HCT116 (cell line): ENCODE measurements around the gene NFS1. TPM values are rescaled to one million over a fixed set of nuclear protein-coding genes. Genes with fewer than 3 reads are reported as not detected.
"Not testable (repeated sequence)": the region's sequence is repeated elsewhere in the genome, so short reads cannot be mapped to it uniquely, and the experiment has no call there.

Experiments used
- ATAC-seq: fragments of 200-7000 bp; cut with Tn5 transposase; 2 replicates; pipeline ENCODE4 v1.9.1; 2020; ENCODE audit warnings: mild to moderate bottlenecking, moderate library complexity
- BruUV-seq: library from RNA; stranded (reverse); fragments of 400-500 nt; replicated peaks from 2 replicates; lab custom pipeline; 2021; lab: Mats Ljungman, UMichigan
- CTCF ChIA-PET: fragments of 300-600 bp; sonication (Branson Sonifier 250); formaldehyde crosslinking; loops from one replicate; lab custom pipeline; 2021; ENCODE audit warnings: antibody characterized with exemption; lab: Charles Lee
- POLR2A ChIA-PET: fragments of 300-600, 350-600 bp; sonication (Branson Sonifier 250); formaldehyde crosslinking; loops from one replicate; lab custom pipeline; 2021; ENCODE audit warnings: antibody characterized with exemption; lab: Charles Lee
- RAD21 ChIA-PET, 2 experiments: fragments of 300-600 bp; sonication (Branson Sonifier 250); formaldehyde crosslinking; loops; one replicate each; lab custom pipeline; 2023; ENCODE audit warnings: low total read pairs in 2 of 2; ENCODE audit not compliant: uncharacterized antibody in 2 of 2, unreplicated experiment in 2 of 2, low non-redundant PET in 1 of 2; lab: Charles Lee
- DNase-seq: peaks from one replicate; pipeline ENCODE4 v3.0.0-alpha.2; 2010; ENCODE audit warnings: low read depth, low spot score
- H2AFZ ChIP-seq: fragments of 200-600 bp; shearing (Covaris generic), sonication (generic); 2 replicates; pipeline ENCODE4 v1.6.1; 2017; ENCODE audit warnings: low read depth, mixed run types, mixed read lengths, antibody characterized with exemption, low read length; ENCODE audit not compliant: poor library complexity, severe bottlenecking
- H3K27ac ChIP-seq: 2 replicates; pipeline ENCODE4 v1.5.1; 2012; ENCODE audit warnings: low read depth, low read length
- H3K27me3 ChIP-seq: fragments of 200-600 bp; sonication (generic); 2 replicates; pipeline ENCODE4 v1.6.1; 2016; ENCODE audit warnings: mixed run types, low read length, mixed read lengths; ENCODE audit not compliant: insufficient read depth
- H3K36me3 ChIP-seq, 2 experiments: fragments of 200-500 bp in 1 of 2; fragments of 200-600 bp in 1 of 2; sonication (Bioruptor generic) in 1 of 2; sonication (generic) in 1 of 2; 2 replicates each; pipeline versions ENCODE4 v1.5.1 to v1.6.1; 2014 to 2016; ENCODE audit warnings: low read length in 2 of 2, inconsistent platforms in 1 of 2, mixed read lengths in 1 of 2, mixed run types in 1 of 2; ENCODE audit not compliant: insufficient read depth in 2 of 2, control insufficient read depth in 1 of 2
- H3K4me1 ChIP-seq, 2 experiments: fragments of 200-600 bp in 1 of 2; sonication (generic) in 1 of 2; 2 replicates each; pipeline versions ENCODE4 v1.5.1 to v1.6.1; 2012 to 2017; ENCODE audit warnings: low read length in 2 of 2, inconsistent platforms in 1 of 2, mild to moderate bottlenecking in 1 of 2, mixed read lengths in 1 of 2, mixed run types in 1 of 2, moderate library complexity in 1 of 2; ENCODE audit not compliant: insufficient read depth in 2 of 2, control insufficient read depth in 1 of 2
- H3K4me2 ChIP-seq: fragments of 200-600 bp; sonication (generic); 2 replicates; pipeline ENCODE4 v1.6.1; 2017; ENCODE audit warnings: mixed run types, low read length, mixed read lengths
- H3K4me3 ChIP-seq, 2 experiments: fragments of 200-600 bp in 1 of 2; sonication (generic) in 1 of 2; replicated peaks in 1 of 2; 2 replicates each; pipeline ENCODE4 v1.5.1; 2011 to 2016; ENCODE audit warnings: low read length in 2 of 2, control low read depth in 1 of 2, low read depth in 1 of 2, mild to moderate bottlenecking in 1 of 2, mixed read lengths in 1 of 2, mixed run types in 1 of 2
- H3K79me2 ChIP-seq: fragments of 200-600 bp; sonication (generic); 2 replicates; pipeline ENCODE4 v1.6.1; 2017; ENCODE audit warnings: mild to moderate bottlenecking, mixed run types, low read length, moderate library complexity, mixed read lengths; ENCODE audit not compliant: insufficient read depth
- H3K9ac ChIP-seq: fragments of 200-600 bp; sonication (generic); 2 replicates; pipeline ENCODE4 v1.6.1; 2016; ENCODE audit warnings: low read length, mixed read lengths
- H3K9me2 ChIP-seq: fragments of 200-600 bp; sonication (generic), shearing (Covaris generic); 2 replicates; pipeline ENCODE4 v1.6.1; 2017; ENCODE audit warnings: mixed run types, mild to moderate bottlenecking, moderate library complexity; ENCODE audit not compliant: insufficient read depth
- H3K9me3 ChIP-seq, 2 experiments: fragments of 200-500 bp in 1 of 2; fragments of 200-600 bp in 1 of 2; sonication (Bioruptor generic) in 1 of 2; sonication (generic) in 1 of 2; 2 replicates each; pipeline ENCODE4 v1.6.1; 2014 to 2017; ENCODE audit warnings: low read length in 2 of 2, mixed read lengths in 2 of 2, inconsistent platforms in 1 of 2, low read depth in 1 of 2, mild to moderate bottlenecking in 1 of 2, mixed run types in 1 of 2, moderate library complexity in 1 of 2; ENCODE audit not compliant: control insufficient read depth in 1 of 2, insufficient read depth in 1 of 2
- H4K20me1 ChIP-seq: fragments of 200-600 bp; sonication (generic), shearing (Covaris generic); 2 replicates; pipeline ENCODE4 v1.6.1; 2017; ENCODE audit warnings: mixed run types, mild to moderate bottlenecking, moderate library complexity; ENCODE audit not compliant: insufficient read depth
- EZH2phosphoT487 ChIP-seq: fragments of 200-600 bp; IDR thresholded peaks from 2 replicates; pipeline ENCODE4 v1.6.1; 2018; ENCODE audit warnings: antibody characterized with exemption, borderline replicate concordance
- POLR2A ChIP-seq: IDR thresholded peaks from 2 replicates; pipeline ENCODE4 v1.7.0; 2011; ENCODE audit warnings: borderline replicate concordance; ENCODE audit not compliant: insufficient read depth, insufficient read length; ENCODE audit errors: extremely low read depth
- RAD21 ChIP-seq: IDR thresholded peaks from 2 replicates; pipeline ENCODE4 v1.6.1; 2012; ENCODE audit warnings: low read depth, mild to moderate bottlenecking
- SIN3A ChIP-seq: IDR thresholded peaks from 2 replicates; pipeline ENCODE4 v1.6.1; 2012; ENCODE audit warnings: low read depth
- ZFX ChIP-seq: fragments of 450-650 bp; IDR thresholded peaks from 2 replicates; pipeline ENCODE4 v1.6.1; 2017
- ZNF274 ChIP-seq: fragments of 200-500 bp; sonication (Bioruptor generic); IDR thresholded peaks from 2 replicates; pipeline ENCODE4 v1.6.1; 2014; ENCODE audit warnings: mild to moderate bottlenecking, low read depth, low read length, inconsistent platforms
- intact Hi-C: fragments of 100-400 bp; cut with micrococcal nuclease; formaldehyde crosslinking; loops from 2 replicates; pipeline ENCODE4 v1.10.0; 2022
- total RNA-seq: library from RNA; stranded (reverse); gene quantifications from one replicate; pipeline ENCODE4 v1.2.1, GENCODE V29; 2021; ENCODE audit not compliant: unreplicated experiment
- TF ChIP-seq, protein P1 (sequence below): IDR thresholded peaks from 2 replicates; pipeline ENCODE4 v1.6.1; 2012

Gene NFS1
- total RNA-seq, 1 experiment from 2014 or later = 33.9 TPM

DNA sequence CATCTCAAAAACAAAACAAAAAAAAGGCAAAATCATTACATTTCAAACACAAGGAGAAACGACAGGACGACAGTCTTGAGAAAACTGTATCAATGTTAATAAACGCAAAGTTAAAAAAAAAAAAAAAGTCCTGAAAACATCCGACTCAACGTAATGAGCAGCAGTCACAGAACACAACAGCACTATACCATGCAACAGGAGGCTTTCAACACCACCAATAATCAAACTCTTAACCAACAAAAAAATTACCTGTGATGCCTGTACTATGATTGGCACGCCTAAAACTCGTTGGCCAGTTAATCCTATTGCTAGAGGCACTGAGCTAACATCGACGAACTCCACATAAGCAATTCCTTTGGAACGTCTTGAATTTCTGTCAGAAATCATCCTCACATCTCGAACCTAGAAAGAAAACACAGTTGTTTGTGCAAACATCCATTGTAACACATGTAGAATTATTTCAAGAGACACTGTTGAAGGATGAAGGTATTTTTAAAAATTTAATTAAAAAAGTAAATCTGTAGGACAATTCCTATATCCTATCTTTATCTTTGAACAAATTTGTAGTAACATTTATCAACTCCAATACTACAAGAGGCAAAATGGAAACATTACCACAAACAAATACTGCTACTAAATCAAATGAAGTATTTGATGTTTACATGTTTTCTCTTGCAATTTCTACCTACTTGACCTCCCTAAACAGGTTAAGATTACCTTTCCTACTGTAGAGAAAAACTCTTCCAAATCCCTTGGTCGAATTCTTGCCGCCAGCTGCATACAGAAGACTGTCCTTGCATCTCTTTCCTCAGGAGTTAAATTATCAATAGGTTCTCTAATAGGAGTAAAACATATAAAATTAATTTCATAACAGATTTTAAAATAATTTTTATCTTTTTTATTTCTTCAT lies 25.4 kb upstream of the NFS1 start:
- intact Hi-C loops = no loop called here
- H3K27me3 ChIP-seq = no peaks in the 10 kb centered on the region
- DNase-seq (no peak), ATAC-seq (no peak)
- no peak overlapping the region for H3K27ac ChIP-seq
- no TSS peak for BruUV-seq
- H3K9me3 ChIP-seq = no peaks in the 10 kb centered on the region
- H3K4me1 ChIP-seq = no peaks in the 10 kb centered on the region
- no peaks in the 10 kb centered on the region for H3K9me2 ChIP-seq
- peaks cover 31% of the 10 kb centered on the region; the same call in 1 of the 2 replicates for H4K20me1 ChIP-seq
- H2AFZ ChIP-seq = no peak overlapping the region
- ChIA-PET CTCF (no interaction called here), POLR2A (no interaction called here), RAD21 (no interaction called here)
- H3K79me2 ChIP-seq = peaks cover 100% of the 10 kb centered on the region
- no peak overlapping the region for H3K4me2 ChIP-seq
- H3K36me3 ChIP-seq = peaks cover 84 to 87% of the 10 kb centered on the region in 2 experiments
- H3K9ac ChIP-seq = no peak overlapping the region
- no peak overlapping the region for H3K4me3 ChIP-seq
- TF ChIP-seq ZNF274 (no peak), RAD21 (no peak), ZFX (no peak), SIN3A (no peak), POLR2A (no peak), EZH2phosphoT487 (no peak)
- TF ChIP-seq, protein P1, sequence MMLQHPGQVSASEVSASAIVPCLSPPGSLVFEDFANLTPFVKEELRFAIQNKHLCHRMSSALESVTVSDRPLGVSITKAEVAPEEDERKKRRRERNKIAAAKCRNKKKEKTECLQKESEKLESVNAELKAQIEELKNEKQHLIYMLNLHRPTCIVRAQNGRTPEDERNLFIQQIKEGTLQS = no peak

GRCh38 chr20:35723652-35724320 lies 24.6 kb upstream of the NFS1 start:
- CTCF ChIA-PET = not testable (repeated sequence)

GRCh38 chr20:35723275-35723639 lies 24.1 kb upstream of the NFS1 start:
- H3K27me3 ChIP-seq, H3K9me3 ChIP-seq, RAD21 ChIA-PET, H2AFZ ChIP-seq, H3K9ac ChIP-seq, ATAC-seq, BruUV-seq, H3K4me1 ChIP-seq, H3K9me2 ChIP-seq, H3K4me2 ChIP-seq, DNase-seq, intact Hi-C loops, H3K27ac ChIP-seq, H3K4me3 ChIP-seq, CTCF ChIA-PET: not testable (repeated sequence)
- POLR2A ChIA-PET = interaction anchor here (0.9 kb wide), 1 partner anchor 175 kb away, joined by 3 read pairs; no protein-coding TSS in a partner anchor
- Histone ChIP-seq H3K79me2 (peaks cover 100% of the 10 kb centered on the region), H3K36me3 (peaks cover 81 to 86% of the 10 kb centered on the region in 2 experiments), H4K20me1 (peaks cover 26% of the 10 kb centered on the region; the same call in 1 of the 2 replicates)

More at GRCh38 chr20:35723652-35724320, 24.6 kb upstream of the NFS1 start:
- H3K27me3 ChIP-seq, H3K4me3 ChIP-seq, H3K9ac ChIP-seq, BruUV-seq, POLR2A ChIA-PET, ATAC-seq, H3K9me2 ChIP-seq, H3K4me2 ChIP-seq, H3K4me1 ChIP-seq, H3K27ac ChIP-seq, RAD21 ChIA-PET, intact Hi-C loops, DNase-seq, H3K9me3 ChIP-seq, H2AFZ ChIP-seq: not testable (repeated sequence)
- peaks cover 26% of the 10 kb centered on the region; the same call in 1 of the 2 replicates for H4K20me1 ChIP-seq
- H3K36me3 ChIP-seq = peaks cover 85 to 87% of the 10 kb centered on the region in 2 experiments
- peaks cover 100% of the 10 kb centered on the region for H3K79me2 ChIP-seq
